B cell (primary cell): ENCODE data around the gene CDK10.

ENCODE experiments used
- CTCF ChIP-seq: fragments of 200-600 bp; IDR thresholded peaks from one replicate; pipeline ENCODE4 v1.8.0; 2022; ENCODE audit warnings: antibody characterized with exemption, mild to moderate bottlenecking
- EZH2 ChIP-seq: IDR thresholded peaks from 2 replicates; pipeline ENCODE4 v1.6.1; 2012; ENCODE audit warnings: borderline replicate concordance, low read depth, mild to moderate bottlenecking, moderate library complexity, low read length; ENCODE audit not compliant: insufficient read depth, poor library complexity, severe bottlenecking

- TF ChIP-seq CTCF (no peak), EZH2 (no peak)
Measured at GRCh38 chr16:89653656-89654295, 32.7 kb upstream of the CDK10 start.
